Measurements from ENCODE around the gene PRKAG2. TPM values are rescaled to one million over a fixed set of nuclear protein-coding genes. Genes with fewer than 3 reads are reported as not detected.

The PRKAG2 gene
- total and polyA plus RNA-seq, 4 donors = 3.6 to 25.1 (median 16.8) TPM

DNA sequence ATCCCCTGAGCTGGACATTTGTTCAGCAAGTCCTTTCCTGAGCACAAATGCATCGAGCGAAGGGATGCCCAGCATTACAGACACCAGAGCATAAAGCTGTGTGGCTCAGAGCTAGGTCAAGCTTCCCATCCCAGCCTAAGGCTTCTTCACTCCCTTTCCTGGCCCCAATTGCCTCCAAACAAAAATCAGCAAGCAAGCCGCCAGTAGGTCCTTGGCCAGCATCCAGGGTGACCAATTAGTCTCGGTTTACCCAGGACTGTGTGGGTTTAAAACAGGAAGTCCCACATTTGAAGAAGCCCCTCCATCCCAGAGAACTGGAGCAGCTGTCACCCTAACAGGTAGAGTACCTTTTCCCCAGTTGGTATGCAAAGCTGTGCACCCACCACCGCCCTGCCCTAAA, 51.2 kb downstream of the PRKAG2 start:
- H3K4me3 ChIP-seq (ENCODE audit: low read depth in 1 of 3, low read length in 3 of 3) = no peak overlapping the region
- peak overlapping the region in 1 of 2 donors; percentile 3 for H3K9ac ChIP-seq (ENCODE audit: low read depth in 1 of 2, low read length in 2 of 2)
- H3K36me3 ChIP-seq (ENCODE audit: control insufficient read depth in 4 of 4, insufficient read depth in 3 of 4, low read depth in 1 of 4, low read length in 3 of 4) = no peaks in the 10 kb centered on the region
- peak overlapping the region; percentile 61 to 97 for H3K27ac ChIP-seq (ENCODE audit: low read depth in 1 of 2, low read length in 2 of 2)
- no peaks in the 10 kb centered on the region for H3K27me3 ChIP-seq (ENCODE audit: control insufficient read depth in 4 of 4, insufficient read depth in 4 of 4, low read length in 3 of 4)
- DNase-seq (ENCODE audit: low spot score) = no peak
- TF ChIP-seq YY1 (IDR thresholded peaks at IDR 0.05) (no peak), HNF4A (conservative IDR thresholded peaks at IDR 0.05) (no peak), RAD21 (IDR thresholded peaks at IDR 0.05) (no peak), FOXA1 (IDR thresholded peaks at IDR 0.05) (no peak), GABPA (IDR thresholded peaks at IDR 0.05 in 1 of 2, conservative IDR thresholded peaks at IDR 0.05 in 1 of 2) (no peak), SP1 (IDR thresholded peaks at IDR 0.05) (no peak), NR2F2 (IDR thresholded peaks at IDR 0.05) (no peak), JUND (IDR thresholded peaks at IDR 0.05) (no peak), HNF4G (IDR thresholded peaks at IDR 0.05) (no peak), RXRA (IDR thresholded peaks at IDR 0.05) (no peak), FOXA2 (IDR thresholded peaks at IDR 0.05) (no peak), TAF1 (conservative IDR thresholded peaks at IDR 0.05) (no peak), EGR1 (IDR thresholded peaks at IDR 0.05; ENCODE audit: low read depth in 2 of 2) (no peak)
- TF ChIP-seq, protein P1, sequence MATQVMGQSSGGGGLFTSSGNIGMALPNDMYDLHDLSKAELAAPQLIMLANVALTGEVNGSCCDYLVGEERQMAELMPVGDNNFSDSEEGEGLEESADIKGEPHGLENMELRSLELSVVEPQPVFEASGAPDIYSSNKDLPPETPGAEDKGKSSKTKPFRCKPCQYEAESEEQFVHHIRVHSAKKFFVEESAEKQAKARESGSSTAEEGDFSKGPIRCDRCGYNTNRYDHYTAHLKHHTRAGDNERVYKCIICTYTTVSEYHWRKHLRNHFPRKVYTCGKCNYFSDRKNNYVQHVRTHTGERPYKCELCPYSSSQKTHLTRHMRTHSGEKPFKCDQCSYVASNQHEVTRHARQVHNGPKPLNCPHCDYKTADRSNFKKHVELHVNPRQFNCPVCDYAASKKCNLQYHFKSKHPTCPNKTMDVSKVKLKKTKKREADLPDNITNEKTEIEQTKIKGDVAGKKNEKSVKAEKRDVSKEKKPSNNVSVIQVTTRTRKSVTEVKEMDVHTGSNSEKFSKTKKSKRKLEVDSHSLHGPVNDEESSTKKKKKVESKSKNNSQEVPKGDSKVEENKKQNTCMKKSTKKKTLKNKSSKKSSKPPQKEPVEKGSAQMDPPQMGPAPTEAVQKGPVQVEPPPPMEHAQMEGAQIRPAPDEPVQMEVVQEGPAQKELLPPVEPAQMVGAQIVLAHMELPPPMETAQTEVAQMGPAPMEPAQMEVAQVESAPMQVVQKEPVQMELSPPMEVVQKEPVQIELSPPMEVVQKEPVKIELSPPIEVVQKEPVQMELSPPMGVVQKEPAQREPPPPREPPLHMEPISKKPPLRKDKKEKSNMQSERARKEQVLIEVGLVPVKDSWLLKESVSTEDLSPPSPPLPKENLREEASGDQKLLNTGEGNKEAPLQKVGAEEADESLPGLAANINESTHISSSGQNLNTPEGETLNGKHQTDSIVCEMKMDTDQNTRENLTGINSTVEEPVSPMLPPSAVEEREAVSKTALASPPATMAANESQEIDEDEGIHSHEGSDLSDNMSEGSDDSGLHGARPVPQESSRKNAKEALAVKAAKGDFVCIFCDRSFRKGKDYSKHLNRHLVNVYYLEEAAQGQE (IDR thresholded peaks at IDR 0.05) = no peak
- TF ChIP-seq, protein P2, sequence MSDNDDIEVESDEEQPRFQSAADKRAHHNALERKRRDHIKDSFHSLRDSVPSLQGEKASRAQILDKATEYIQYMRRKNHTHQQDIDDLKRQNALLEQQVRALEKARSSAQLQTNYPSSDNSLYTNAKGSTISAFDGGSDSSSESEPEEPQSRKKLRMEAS (IDR thresholded peaks at IDR 0.05) = no peak
- TF ChIP-seq, protein P3, sequence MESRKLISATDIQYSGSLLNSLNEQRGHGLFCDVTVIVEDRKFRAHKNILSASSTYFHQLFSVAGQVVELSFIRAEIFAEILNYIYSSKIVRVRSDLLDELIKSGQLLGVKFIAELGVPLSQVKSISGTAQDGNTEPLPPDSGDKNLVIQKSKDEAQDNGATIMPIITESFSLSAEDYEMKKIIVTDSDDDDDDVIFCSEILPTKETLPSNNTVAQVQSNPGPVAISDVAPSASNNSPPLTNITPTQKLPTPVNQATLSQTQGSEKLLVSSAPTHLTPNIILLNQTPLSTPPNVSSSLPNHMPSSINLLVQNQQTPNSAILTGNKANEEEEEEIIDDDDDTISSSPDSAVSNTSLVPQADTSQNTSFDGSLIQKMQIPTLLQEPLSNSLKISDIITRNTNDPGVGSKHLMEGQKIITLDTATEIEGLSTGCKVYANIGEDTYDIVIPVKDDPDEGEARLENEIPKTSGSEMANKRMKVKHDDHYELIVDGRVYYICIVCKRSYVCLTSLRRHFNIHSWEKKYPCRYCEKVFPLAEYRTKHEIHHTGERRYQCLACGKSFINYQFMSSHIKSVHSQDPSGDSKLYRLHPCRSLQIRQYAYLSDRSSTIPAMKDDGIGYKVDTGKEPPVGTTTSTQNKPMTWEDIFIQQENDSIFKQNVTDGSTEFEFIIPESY (IDR thresholded peaks at IDR 0.05) = no peak
- TF ChIP-seq, protein P4, sequence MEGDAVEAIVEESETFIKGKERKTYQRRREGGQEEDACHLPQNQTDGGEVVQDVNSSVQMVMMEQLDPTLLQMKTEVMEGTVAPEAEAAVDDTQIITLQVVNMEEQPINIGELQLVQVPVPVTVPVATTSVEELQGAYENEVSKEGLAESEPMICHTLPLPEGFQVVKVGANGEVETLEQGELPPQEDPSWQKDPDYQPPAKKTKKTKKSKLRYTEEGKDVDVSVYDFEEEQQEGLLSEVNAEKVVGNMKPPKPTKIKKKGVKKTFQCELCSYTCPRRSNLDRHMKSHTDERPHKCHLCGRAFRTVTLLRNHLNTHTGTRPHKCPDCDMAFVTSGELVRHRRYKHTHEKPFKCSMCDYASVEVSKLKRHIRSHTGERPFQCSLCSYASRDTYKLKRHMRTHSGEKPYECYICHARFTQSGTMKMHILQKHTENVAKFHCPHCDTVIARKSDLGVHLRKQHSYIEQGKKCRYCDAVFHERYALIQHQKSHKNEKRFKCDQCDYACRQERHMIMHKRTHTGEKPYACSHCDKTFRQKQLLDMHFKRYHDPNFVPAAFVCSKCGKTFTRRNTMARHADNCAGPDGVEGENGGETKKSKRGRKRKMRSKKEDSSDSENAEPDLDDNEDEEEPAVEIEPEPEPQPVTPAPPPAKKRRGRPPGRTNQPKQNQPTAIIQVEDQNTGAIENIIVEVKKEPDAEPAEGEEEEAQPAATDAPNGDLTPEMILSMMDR (IDR thresholded peaks at IDR 0.05; ENCODE audit: low read depth, low read length, missing input control) = no peak
- TF ChIP-seq, protein P5, sequence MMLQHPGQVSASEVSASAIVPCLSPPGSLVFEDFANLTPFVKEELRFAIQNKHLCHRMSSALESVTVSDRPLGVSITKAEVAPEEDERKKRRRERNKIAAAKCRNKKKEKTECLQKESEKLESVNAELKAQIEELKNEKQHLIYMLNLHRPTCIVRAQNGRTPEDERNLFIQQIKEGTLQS (IDR thresholded peaks at IDR 0.05) = no peak
- no peaks in the 10 kb centered on the region for H3K9me3 ChIP-seq (ENCODE audit: control insufficient read depth in 4 of 4, low read length in 3 of 4)
- WGBS = 64% methylated on average over 5 of the region's 5 CpGs
- peaks cover 21 to 54% (median 34%) of the 10 kb centered on the region in 4 donors for H3K4me1 ChIP-seq (ENCODE audit: control insufficient read depth in 4 of 4, insufficient read depth in 4 of 4, low read length in 3 of 4)
